ENCODE measurements around the gene ING3. TPM values are rescaled to one million over a fixed set of nuclear protein-coding genes. Genes with fewer than 3 reads are reported as not detected.

Gene ING3
- total and polyA plus RNA-seq, 9 of the 15 experiments (the other 6 are each of a cell fraction or from before 2014, with no cell fraction given) = 22.8 to 233 (median 50.4) TPM

GRCh38 chr7:120993553-120994191 is 43.1 kb downstream of the ING3 start (continued):
- no peak for TF ChIP-seq NUFIP1 (IDR thresholded peaks at IDR 0.05; ENCODE audit: partially characterized antibody)
- no peak for TF ChIP-seq CC2D1A (IDR thresholded peaks at IDR 0.05)
- TF ChIP-seq DPF2 (IDR thresholded peaks at IDR 0.05) = 0 out of 2 replicates have a peak, but pooled peaks have one; percentile 63
- TF ChIP-seq CBFB (CRISPR knock-in tag; IDR thresholded peaks at IDR 0.05) = no peak
- no peak for TF ChIP-seq HNRNPK (IDR thresholded peaks at IDR 0.05; ENCODE audit: low read depth, low read length, poor library complexity, severe bottlenecking)
- TF ChIP-seq CBX5 (IDR thresholded peaks at IDR 0.05; ENCODE audit: borderline replicate concordance, low read depth) = no peak
- no peak for TF ChIP-seq PTRF (tag; IDR thresholded peaks at IDR 0.05)
- TF ChIP-seq, protein P1, sequence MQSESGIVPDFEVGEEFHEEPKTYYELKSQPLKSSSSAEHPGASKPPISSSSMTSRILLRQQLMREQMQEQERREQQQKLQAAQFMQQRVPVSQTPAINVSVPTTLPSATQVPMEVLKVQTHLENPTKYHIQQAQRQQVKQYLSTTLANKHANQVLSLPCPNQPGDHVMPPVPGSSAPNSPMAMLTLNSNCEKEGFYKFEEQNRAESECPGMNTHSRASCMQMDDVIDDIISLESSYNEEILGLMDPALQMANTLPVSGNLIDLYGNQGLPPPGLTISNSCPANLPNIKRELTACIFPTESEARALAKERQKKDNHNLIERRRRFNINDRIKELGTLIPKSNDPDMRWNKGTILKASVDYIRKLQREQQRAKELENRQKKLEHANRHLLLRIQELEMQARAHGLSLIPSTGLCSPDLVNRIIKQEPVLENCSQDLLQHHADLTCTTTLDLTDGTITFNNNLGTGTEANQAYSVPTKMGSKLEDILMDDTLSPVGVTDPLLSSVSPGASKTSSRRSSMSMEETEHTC (IDR thresholded peaks at IDR 0.05) = no peak
- no peak for TF ChIP-seq ASH1L (IDR thresholded peaks at IDR 0.05; ENCODE audit: borderline replicate concordance, low read depth, partially characterized antibody)
- TF ChIP-seq RBFOX2 (IDR thresholded peaks at IDR 0.05; ENCODE audit: low read depth, low read length) = no peak; the same call in 1 of the 2 replicates
- TF ChIP-seq, protein P2, sequence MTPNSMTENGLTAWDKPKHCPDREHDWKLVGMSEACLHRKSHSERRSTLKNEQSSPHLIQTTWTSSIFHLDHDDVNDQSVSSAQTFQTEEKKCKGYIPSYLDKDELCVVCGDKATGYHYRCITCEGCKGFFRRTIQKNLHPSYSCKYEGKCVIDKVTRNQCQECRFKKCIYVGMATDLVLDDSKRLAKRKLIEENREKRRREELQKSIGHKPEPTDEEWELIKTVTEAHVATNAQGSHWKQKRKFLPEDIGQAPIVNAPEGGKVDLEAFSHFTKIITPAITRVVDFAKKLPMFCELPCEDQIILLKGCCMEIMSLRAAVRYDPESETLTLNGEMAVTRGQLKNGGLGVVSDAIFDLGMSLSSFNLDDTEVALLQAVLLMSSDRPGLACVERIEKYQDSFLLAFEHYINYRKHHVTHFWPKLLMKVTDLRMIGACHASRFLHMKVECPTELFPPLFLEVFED (CRISPR knock-in tag; conservative IDR thresholded peaks at IDR 0.05) = no peak
- no peak for TF ChIP-seq ZNF644 (tag; IDR thresholded peaks at IDR 0.05; ENCODE audit: low read depth)
- peak; percentile 83 for TF ChIP-seq ATF3 (IDR thresholded peaks at IDR 0.05)
- TF ChIP-seq ATF3 (CRISPR knock-in tag; conservative IDR thresholded peaks at IDR 0.05) = no peak
- TF ChIP-seq KLF13 (tag; IDR thresholded peaks at IDR 0.05; ENCODE audit: borderline replicate concordance, low read depth) = no peak
- TF ChIP-seq, protein P3, sequence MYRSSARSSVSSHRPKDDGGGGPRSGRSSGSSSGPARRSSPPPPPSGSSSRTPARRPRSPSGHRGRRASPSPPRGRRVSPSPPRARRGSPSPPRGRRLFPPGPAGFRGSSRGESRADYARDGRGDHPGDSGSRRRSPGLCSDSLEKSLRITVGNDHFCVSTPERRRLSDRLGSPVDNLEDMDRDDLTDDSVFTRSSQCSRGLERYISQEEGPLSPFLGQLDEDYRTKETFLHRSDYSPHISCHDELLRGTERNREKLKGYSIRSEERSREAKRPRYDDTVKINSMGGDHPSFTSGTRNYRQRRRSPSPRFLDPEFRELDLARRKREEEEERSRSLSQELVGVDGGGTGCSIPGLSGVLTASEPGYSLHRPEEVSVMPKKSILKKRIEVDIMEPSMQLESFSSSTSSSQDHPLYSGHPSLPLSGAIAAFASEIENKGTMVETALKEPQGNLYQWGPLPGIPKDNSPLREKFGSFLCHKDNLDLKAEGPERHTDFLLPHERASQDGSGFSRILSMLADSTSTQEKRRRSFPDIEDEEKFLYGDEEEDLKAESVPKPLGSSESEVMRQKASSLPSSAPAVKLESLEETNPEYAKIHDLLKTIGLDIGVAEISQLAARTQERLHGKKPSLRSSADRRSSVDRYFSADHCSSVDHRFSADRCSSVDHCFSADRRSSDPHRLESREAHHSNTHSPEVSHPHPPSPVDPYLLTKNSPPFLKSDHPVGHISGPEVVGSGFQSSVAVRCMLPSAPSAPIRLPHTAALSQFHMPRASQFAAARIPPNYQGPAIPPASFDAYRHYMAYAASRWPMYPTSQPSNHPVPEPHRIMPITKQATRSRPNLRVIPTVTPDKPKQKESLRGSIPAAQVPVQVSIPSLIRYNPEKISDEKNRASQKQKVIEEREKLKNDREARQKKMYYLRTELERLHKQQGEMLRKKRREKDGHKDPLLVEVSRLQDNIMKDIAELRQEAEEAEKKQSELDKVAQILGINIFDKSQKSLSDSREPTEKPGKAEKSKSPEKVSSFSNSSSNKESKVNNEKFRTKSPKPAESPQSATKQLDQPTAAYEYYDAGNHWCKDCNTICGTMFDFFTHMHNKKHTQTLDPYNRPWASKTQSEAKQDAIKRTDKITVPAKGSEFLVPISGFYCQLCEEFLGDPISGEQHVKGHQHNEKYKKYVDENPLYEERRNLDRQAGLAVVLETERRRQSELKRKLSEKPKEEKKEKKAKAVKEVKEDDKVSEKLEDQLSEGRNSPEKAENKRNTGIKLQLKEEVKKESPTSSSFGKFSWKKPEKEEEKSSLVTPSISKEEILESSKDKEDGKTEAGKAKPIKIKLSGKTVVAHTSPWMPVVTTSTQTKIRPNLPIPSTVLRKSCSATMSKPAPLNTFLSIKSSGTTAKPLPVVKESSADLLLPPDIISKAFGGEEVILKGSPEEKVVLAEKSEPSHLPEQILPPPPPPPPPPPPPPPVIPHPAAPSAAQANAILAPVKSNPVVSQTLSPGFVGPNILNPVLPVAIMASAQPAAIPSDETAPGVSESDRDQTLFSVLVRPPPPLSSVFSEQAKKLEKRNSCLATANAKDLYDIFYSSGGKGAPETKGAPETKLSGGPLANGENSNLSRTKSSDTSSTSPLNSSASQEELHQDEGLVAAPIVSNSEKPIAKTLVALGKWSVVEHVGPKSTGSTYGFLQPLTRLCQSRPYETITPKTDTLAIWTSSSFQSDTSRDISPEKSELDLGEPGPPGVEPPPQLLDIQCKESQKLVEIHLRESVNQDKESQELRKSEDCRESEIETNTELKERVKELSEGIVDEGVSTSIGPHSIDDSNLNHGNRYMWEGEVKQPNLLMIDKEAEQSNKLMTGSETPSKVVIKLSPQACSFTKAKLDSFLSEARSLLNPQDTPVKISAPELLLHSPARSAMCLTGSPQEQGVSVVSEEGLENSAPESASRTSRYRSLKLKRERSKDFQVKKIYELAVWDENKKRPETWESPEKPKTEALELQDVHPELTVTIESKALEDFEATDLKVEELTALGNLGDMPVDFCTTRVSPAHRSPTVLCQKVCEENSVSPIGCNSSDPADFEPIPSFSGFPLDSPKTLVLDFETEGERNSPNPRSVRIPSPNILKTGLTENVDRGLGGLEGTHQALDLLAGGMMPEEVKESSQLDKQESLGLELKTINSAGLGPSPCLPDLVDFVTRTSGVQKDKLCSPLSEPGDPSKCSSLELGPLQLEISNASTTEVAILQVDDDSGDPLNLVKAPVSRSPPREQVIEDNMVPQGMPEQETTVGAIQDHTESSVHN (IDR thresholded peaks at IDR 0.05; ENCODE audit: borderline replicate concordance in 1 of 2, low read depth in 1 of 2) = no peak
